ENCODE results near the gene ANKRD63. TPM values are rescaled to one million over a fixed set of nuclear protein-coding genes. Genes with fewer than 3 reads are reported as not detected.

The ANKRD63 gene
- total and polyA plus RNA-seq, 2 donors (not counting 1 experiment from before 2014, with no cell fraction given): 0.25 TPM; not detected in 1

GRCh38 chr15:40329804-40330203 lies 46.9 kb upstream of the ANKRD63 start:
- H3K4me2 ChIP-seq (replicated peaks; ENCODE audit: low read depth, low read length, poor library complexity, severe bottlenecking): no peak overlapping the region
- no peak overlapping the region for H3K9ac ChIP-seq (ENCODE audit: low read length)
- Mint-ChIP-seq H3K4me1 (peaks cover 28% of the 10 kb centered on the region), H3K27ac (no peak overlapping the region), H3K9me3 (ENCODE audit: insufficient read depth) (no peaks in the 10 kb centered on the region), H3K27me3 (no peaks in the 10 kb centered on the region), H3K4me3 (no peak overlapping the region)
- no peaks in the 10 kb centered on the region for H3K9me3 ChIP-seq (ENCODE audit: control extremely low read depth in 1 of 3, control insufficient read depth in 2 of 3, insufficient read depth in 1 of 3, low read length in 2 of 3)
- TF ChIP-seq CTCF (IDR thresholded peaks at IDR 0.05) (no peak), EZH2 (IDR thresholded peaks at IDR 0.05; ENCODE audit: borderline replicate concordance, insufficient read depth, low read depth, low read length, poor library complexity, severe bottlenecking) (no peak)
- no peak overlapping the region for H2AFZ ChIP-seq (ENCODE audit: insufficient read depth, low read depth, low read length, poor library complexity, severe bottlenecking)
- no peaks in the 10 kb centered on the region for H3K36me3 ChIP-seq (replicated peaks in 1 of 2; ENCODE audit: control extremely low read depth in 1 of 2, control insufficient read depth in 1 of 2, extremely low read depth in 1 of 2, insufficient read depth in 2 of 2, low read length in 1 of 2)
- H4K20me1 ChIP-seq (ENCODE audit: control insufficient read depth, insufficient read depth, low read length, poor library complexity, severe bottlenecking): no peaks in the 10 kb centered on the region
- CTCF ChIA-PET: interaction anchor here (2.3 to 7.3 kb wide), 4 partner anchors 7 to 51 kb away, joined by 13 to 134 read pairs (median 50); partner anchors contain the start of genes CCDC9B and PLCB2
- no peak overlapping the region for H3K4me3 ChIP-seq (ENCODE audit: control extremely low read depth in 1 of 5, extremely low read depth in 1 of 5, insufficient read depth in 1 of 5, low read depth in 2 of 5, low read length in 4 of 5)
- 100% methylated on average over 7 of the region's 7 CpGs for WGBS (ENCODE audit: insufficient coverage)
- ATAC-seq (ENCODE audit: low read depth) (no peak), DNase-seq (no peak)
- no peak overlapping the region for H3K27ac ChIP-seq (ENCODE audit: low read length in 2 of 2)
- H3K4me1 ChIP-seq (ENCODE audit: control insufficient read depth in 2 of 2, insufficient read depth in 2 of 2, low read length in 2 of 2): peaks cover 24 to 27% of the 10 kb centered on the region in 2 donors
- no peaks in the 10 kb centered on the region for H3K27me3 ChIP-seq (replicated peaks in 1 of 4; ENCODE audit: control extremely low read depth in 1 of 4, control insufficient read depth in 3 of 4, insufficient read depth in 4 of 4, low read length in 3 of 4)
- POLR2A ChIA-PET: no interaction called here
- intact Hi-C loops (cut with micrococcal nuclease): no loop called here
- H3K79me2 ChIP-seq (ENCODE audit: control insufficient read depth, insufficient read depth, low read length): no peaks in the 10 kb centered on the region

- Histone ChIP-seq H3K4me3 (ENCODE audit: control extremely low read depth in 1 of 5, extremely low read depth in 1 of 5, insufficient read depth in 1 of 5, low read depth in 2 of 5, low read length in 4 of 5) (no peak overlapping the region), H3K9ac (ENCODE audit: low read length) (no peak overlapping the region), H3K4me1 (ENCODE audit: control insufficient read depth in 2 of 2, insufficient read depth in 2 of 2, low read length in 2 of 2) (peaks cover 18 to 21% of the 10 kb centered on the region in 2 donors), H3K36me3 (replicated peaks in 1 of 2; ENCODE audit: control extremely low read depth in 1 of 2, control insufficient read depth in 1 of 2, extremely low read depth in 1 of 2, insufficient read depth in 2 of 2, low read length in 1 of 2) (no peaks in the 10 kb centered on the region), H3K9me3 (ENCODE audit: control extremely low read depth in 1 of 3, control insufficient read depth in 2 of 3, insufficient read depth in 1 of 3, low read length in 2 of 3) (no peaks in the 10 kb centered on the region), H3K27ac (ENCODE audit: low read length in 2 of 2) (no peak overlapping the region), H2AFZ (ENCODE audit: insufficient read depth, low read depth, low read length, poor library complexity, severe bottlenecking) (no peak overlapping the region), H3K27me3 (replicated peaks in 1 of 4; ENCODE audit: control extremely low read depth in 1 of 4, control insufficient read depth in 3 of 4, insufficient read depth in 4 of 4, low read length in 3 of 4) (no peaks in the 10 kb centered on the region), H3K79me2 (ENCODE audit: control insufficient read depth, insufficient read depth, low read length) (no peaks in the 10 kb centered on the region), H4K20me1 (ENCODE audit: control insufficient read depth, insufficient read depth, low read length, poor library complexity, severe bottlenecking) (no peaks in the 10 kb centered on the region), H3K4me2 (replicated peaks; ENCODE audit: low read depth, low read length, poor library complexity, severe bottlenecking) (no peak overlapping the region)
- no peak overlapping the region for H3K4me3 Mint-ChIP-seq
- ChIA-PET POLR2A (no interaction called here), CTCF (interaction anchor here (0.9 to 7.3 kb wide), 8 partner anchors 8 to 94 kb away, joined by 3 to 134 read pairs (median 14); partner anchors contain the start of genes CCDC9B and PLCB2)
- ATAC-seq (ENCODE audit: low read depth) (no peak), DNase-seq (no peak)
- intact Hi-C loops (cut with micrococcal nuclease): no loop called here
- H3K9me3 Mint-ChIP-seq (ENCODE audit: insufficient read depth): no peaks in the 10 kb centered on the region
- H3K4me1 Mint-ChIP-seq: peaks cover 21% of the 10 kb centered on the region
- 56% methylated on average over 5 of the region's 5 CpGs for WGBS (ENCODE audit: insufficient coverage)
- TF ChIP-seq EZH2 (IDR thresholded peaks at IDR 0.05; ENCODE audit: borderline replicate concordance, insufficient read depth, low read depth, low read length, poor library complexity, severe bottlenecking): no peak
- TF ChIP-seq CTCF (IDR thresholded peaks at IDR 0.05): no peak
- no peaks in the 10 kb centered on the region for H3K27me3 Mint-ChIP-seq
- no peak overlapping the region for H3K27ac Mint-ChIP-seq
Measured at GRCh38 chr15:40328751-40329150, 45.9 kb upstream of the ANKRD63 start.

Measured in B cell (primary cell).